MM.1S (cell line): ENCODE results near the gene SLC16A13.
A peak's percentile ranks its signal among the peaks of the same experiment; 100 is the strongest.

ENCODE experiments used
- DNase-seq: peaks from one replicate; pipeline ENCODE4 v3.0.0-alpha.2; 2015
- H2AFZ ChIP-seq: fragments of 300-600 bp; sonication (generic); 2 replicates; pipeline ENCODE4 v1.6.0; 2016; ENCODE audit warnings: antibody characterized with exemption, low read length
- H3F3A ChIP-seq: fragments of 300-600 bp; sonication (generic); 2 replicates; pipeline ENCODE4 v1.6.1; 2016; ENCODE audit warnings: mild to moderate bottlenecking, antibody characterized with exemption, low read length, moderate library complexity, mixed read lengths; ENCODE audit not compliant: insufficient read depth
- H3K27ac ChIP-seq: fragments of 300-600 bp; sonication (generic); 2 replicates; pipeline ENCODE4 v1.5.1; 2016; ENCODE audit warnings: mild to moderate bottlenecking, low read length
- H3K27me3 ChIP-seq: fragments of 300-600 bp; sonication (generic); replicated peaks from 2 replicates; pipeline ENCODE4 v1.6.0; 2016; ENCODE audit warnings: low read length; ENCODE audit not compliant: insufficient read depth
- H3K36me3 ChIP-seq: fragments of 300-600 bp; sonication (generic); replicated peaks from 2 replicates; pipeline ENCODE4 v1.6.1; 2016; ENCODE audit warnings: mild to moderate bottlenecking, low read length, mixed read lengths; ENCODE audit not compliant: insufficient read depth
- H3K4me1 ChIP-seq: fragments of 300-600 bp; sonication (generic); 2 replicates; pipeline ENCODE4 v1.6.1; 2016; ENCODE audit warnings: low read length, mixed read lengths
- H3K4me2 ChIP-seq: fragments of 300-600 bp; sonication (generic); 2 replicates; pipeline ENCODE4 v1.6.0; 2016; ENCODE audit warnings: low read depth, low read length
- H3K4me3 ChIP-seq: fragments of 300-600 bp; sonication (generic); 2 replicates; pipeline ENCODE4 v1.5.1; 2016; ENCODE audit warnings: low read length, mixed read lengths
- H3K79me2 ChIP-seq: fragments of 300-600 bp; sonication (generic); 2 replicates; pipeline ENCODE4 v1.6.1; 2016; ENCODE audit warnings: mixed run types, low read length, mixed read lengths
- H3K9ac ChIP-seq: fragments of 300-600 bp; sonication (generic); 2 replicates; pipeline ENCODE4 v1.6.1; 2016; ENCODE audit warnings: low read length, mixed read lengths
- H3K9me2 ChIP-seq: fragments of 300-600 bp; sonication (generic); replicated peaks from 2 replicates; pipeline ENCODE4 v1.6.1; 2016; ENCODE audit warnings: mild to moderate bottlenecking, low read length, mixed read lengths; ENCODE audit not compliant: insufficient read depth
- H3K9me3 ChIP-seq: fragments of 300-600 bp; sonication (generic); replicated peaks from 2 replicates; pipeline ENCODE4 v1.6.1; 2016; ENCODE audit warnings: mild to moderate bottlenecking, low read length, mixed read lengths; ENCODE audit not compliant: insufficient read depth
- H4K20me1 ChIP-seq: fragments of 300-600 bp; sonication (generic); 2 replicates; pipeline ENCODE4 v1.6.1; 2016; ENCODE audit warnings: mild to moderate bottlenecking, low read length, moderate library complexity, mixed read lengths; ENCODE audit not compliant: insufficient read depth
- CTCF ChIP-seq: fragments of 300-600 bp; sonication (generic); IDR thresholded peaks from 2 replicates; pipeline ENCODE4 v1.5.1; 2016; ENCODE audit warnings: antibody characterized with exemption, low read length, mixed read lengths
- EZH2 ChIP-seq: fragments of 300-600 bp; sonication (generic); optimal IDR thresholded peaks from 2 replicates; pipeline ENCODE3; 2017; ENCODE audit warnings: low read depth, mild to moderate bottlenecking, antibody characterized with exemption, low read length, mixed read lengths
- EZH2phosphoT487 ChIP-seq: fragments of 300-600 bp; sonication (generic); IDR thresholded peaks from 2 replicates; pipeline ENCODE4 v1.6.1; 2018; ENCODE audit warnings: antibody characterized with exemption, low read length

Gene SLC16A13

DNA sequence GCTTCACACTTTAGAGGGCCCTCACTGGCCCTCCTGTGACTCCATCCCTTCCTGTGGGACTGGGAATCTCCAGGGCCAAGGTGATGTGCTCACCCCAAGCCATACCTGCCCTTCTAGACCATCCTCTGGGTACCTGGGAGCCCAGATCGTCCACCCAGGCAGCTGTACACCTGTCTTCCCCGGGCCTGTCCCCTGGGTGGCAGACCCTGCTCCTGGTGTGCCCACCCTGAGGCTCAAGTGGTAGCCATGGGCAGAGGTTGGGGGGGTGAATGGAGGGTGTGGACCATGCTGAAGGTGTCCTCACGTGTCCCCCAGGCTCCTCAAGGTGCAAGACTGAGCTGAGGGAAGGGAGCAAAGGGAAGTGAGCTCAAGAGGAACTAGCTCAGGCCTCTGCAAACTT is 34.9 kb downstream of the SLC16A13 start:
- no peaks in the 10 kb centered on the region for H3K9me2 ChIP-seq
- H3K4me1 ChIP-seq = no peaks in the 10 kb centered on the region
- no peaks in the 10 kb centered on the region for H3K9me3 ChIP-seq
- no peak overlapping the region for H3K27ac ChIP-seq
- no peaks in the 10 kb centered on the region for H4K20me1 ChIP-seq
- H3F3A ChIP-seq = no peaks in the 10 kb centered on the region
- H3K4me3 ChIP-seq = no peak overlapping the region
- no peaks in the 10 kb centered on the region for H3K36me3 ChIP-seq
- H2AFZ ChIP-seq = no peak overlapping the region
- no peak for DNase-seq
- no peak overlapping the region for H3K4me2 ChIP-seq
- no peak overlapping the region for H3K9ac ChIP-seq
- no peaks in the 10 kb centered on the region for H3K79me2 ChIP-seq
- TF ChIP-seq EZH2 (no peak), CTCF (no peak), EZH2phosphoT487 (no peak)
- peaks cover 69% of the 10 kb centered on the region for H3K27me3 ChIP-seq

DNA sequence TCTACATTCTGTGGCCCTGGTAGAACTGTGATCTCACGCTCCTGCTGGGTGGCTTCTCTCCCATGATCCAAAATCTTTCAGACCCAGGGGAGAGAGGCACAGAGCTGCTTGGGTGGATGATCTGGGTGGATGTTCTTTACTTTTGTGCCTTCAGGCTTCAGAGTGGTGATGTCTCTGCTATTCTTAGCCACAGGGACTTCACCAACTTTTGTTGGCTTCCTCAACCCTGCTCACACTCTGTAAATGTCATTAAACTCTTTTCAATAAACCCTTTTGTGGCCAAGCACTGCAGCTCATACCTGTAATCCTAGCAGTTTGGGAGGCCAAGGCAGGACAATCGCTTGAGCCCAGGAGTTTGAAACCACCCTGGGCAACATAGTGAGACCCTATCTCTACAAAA is 36.6 kb downstream of the SLC16A13 start:
- Histone ChIP-seq H3F3A (no peaks in the 10 kb centered on the region), H4K20me1 (no peaks in the 10 kb centered on the region), H3K9me2 (no peaks in the 10 kb centered on the region), H3K79me2 (no peaks in the 10 kb centered on the region), H3K9ac (no peak overlapping the region), H3K27me3 (peaks cover 76% of the 10 kb centered on the region), H3K36me3 (no peaks in the 10 kb centered on the region), H3K4me3 (no peak overlapping the region), H3K27ac (no peak overlapping the region), H3K4me1 (no peaks in the 10 kb centered on the region), H3K9me3 (no peaks in the 10 kb centered on the region), H2AFZ (no peak overlapping the region), H3K4me2 (no peak overlapping the region)
- TF ChIP-seq CTCF (no peak), EZH2phosphoT487 (no peak), EZH2 (no peak)
- DNase-seq = peak; percentile 1

- no peak overlapping the region for H3K9ac ChIP-seq
- no peaks in the 10 kb centered on the region for H3K36me3 ChIP-seq
- H3K4me3 ChIP-seq = no peak overlapping the region
- H3K4me1 ChIP-seq = no peaks in the 10 kb centered on the region
- no peaks in the 10 kb centered on the region for H3K9me2 ChIP-seq
- H3K27ac ChIP-seq = no peak overlapping the region
- H3K27me3 ChIP-seq = peaks cover 78% of the 10 kb centered on the region
- no peak overlapping the region for H2AFZ ChIP-seq
- H3F3A ChIP-seq = no peaks in the 10 kb centered on the region
- no peaks in the 10 kb centered on the region for H3K9me3 ChIP-seq
- no peak for TF ChIP-seq EZH2phosphoT487
- no peak for TF ChIP-seq EZH2
- no peak for TF ChIP-seq CTCF
- DNase-seq = no peak
- H4K20me1 ChIP-seq = no peaks in the 10 kb centered on the region
- H3K79me2 ChIP-seq = no peaks in the 10 kb centered on the region
- no peak overlapping the region for H3K4me2 ChIP-seq
Measured at GRCh38 chr17:7074931-7075330, 39.1 kb downstream of the SLC16A13 start.
